Mammary epithelial cell (primary cell): ENCODE data around the gene SSR4.
A peak's percentile ranks its signal among the peaks of the same experiment; 100 is the strongest.

Experiments
- EZH2 ChIP-seq: IDR thresholded peaks from 2 replicates; pipeline ENCODE4 v1.6.1; 2012; ENCODE audit warnings: low read length, inconsistent platforms, borderline replicate concordance
- TF ChIP-seq, protein P1 (sequence below), 2 donors: IDR thresholded peaks in 1 of 2; conservative IDR thresholded peaks in 1 of 2; 2 replicates each; pipeline ENCODE4 v1.5.1; 2011 to 2012; ENCODE audit warnings: inconsistent platforms in 2 of 2, low read length in 2 of 2, mild to moderate bottlenecking in 2 of 2, control low read depth in 1 of 2, low read depth in 1 of 2; ENCODE audit not compliant: insufficient read depth in 1 of 2; ENCODE audit errors: extremely low read depth in 1 of 2

- TF ChIP-seq, protein P1, sequence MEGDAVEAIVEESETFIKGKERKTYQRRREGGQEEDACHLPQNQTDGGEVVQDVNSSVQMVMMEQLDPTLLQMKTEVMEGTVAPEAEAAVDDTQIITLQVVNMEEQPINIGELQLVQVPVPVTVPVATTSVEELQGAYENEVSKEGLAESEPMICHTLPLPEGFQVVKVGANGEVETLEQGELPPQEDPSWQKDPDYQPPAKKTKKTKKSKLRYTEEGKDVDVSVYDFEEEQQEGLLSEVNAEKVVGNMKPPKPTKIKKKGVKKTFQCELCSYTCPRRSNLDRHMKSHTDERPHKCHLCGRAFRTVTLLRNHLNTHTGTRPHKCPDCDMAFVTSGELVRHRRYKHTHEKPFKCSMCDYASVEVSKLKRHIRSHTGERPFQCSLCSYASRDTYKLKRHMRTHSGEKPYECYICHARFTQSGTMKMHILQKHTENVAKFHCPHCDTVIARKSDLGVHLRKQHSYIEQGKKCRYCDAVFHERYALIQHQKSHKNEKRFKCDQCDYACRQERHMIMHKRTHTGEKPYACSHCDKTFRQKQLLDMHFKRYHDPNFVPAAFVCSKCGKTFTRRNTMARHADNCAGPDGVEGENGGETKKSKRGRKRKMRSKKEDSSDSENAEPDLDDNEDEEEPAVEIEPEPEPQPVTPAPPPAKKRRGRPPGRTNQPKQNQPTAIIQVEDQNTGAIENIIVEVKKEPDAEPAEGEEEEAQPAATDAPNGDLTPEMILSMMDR (conservative IDR thresholded peaks at IDR 0.05 in 1 of 2, IDR thresholded peaks at IDR 0.05 in 1 of 2; ENCODE audit: extremely low read depth in 1 of 2, insufficient read depth in 1 of 2, low read depth in 1 of 2, low read length in 2 of 2) = no peak
- TF ChIP-seq EZH2 = peak; percentile 73
These were observed 36.4 kb downstream of the SSR4 start for GRCh38 chrX:153830640-153831428.
